Lower leg skin (tissue), 4 donors: ENCODE results near the gene CAPN12. TPM values are rescaled to one million over a fixed set of nuclear protein-coding genes. Genes with fewer than 3 reads are reported as not detected.

Experiments used
- DNase-seq, 2 donors: peaks; one replicate each; pipeline ENCODE4 v3.0.0-alpha.2; 2019; ENCODE audit warnings: low spot score in 2 of 2
- H3K4me3 ChIP-seq: fragments of 200-600 bp; sonication (generic); 2 replicates; pipeline ENCODE4 v1.5.1; 2017; ENCODE audit warnings: mild to moderate bottlenecking, low read depth; ENCODE audit not compliant: poor library complexity, severe bottlenecking
- CTCF ChIP-seq, 3 donors: fragments of 450-650 bp; IDR thresholded peaks; one replicate each; pipeline ENCODE4 v1.5.1; 2016; ENCODE audit warnings: antibody characterized with exemption in 3 of 3, mild to moderate bottlenecking in 3 of 3, moderate library complexity in 2 of 3
- POLR2A ChIP-seq, 2 donors: fragments of 450-650 bp; IDR thresholded peaks; one replicate each; pipeline ENCODE4 v1.6.1; 2016 to 2017; ENCODE audit warnings: antibody characterized with exemption in 2 of 2, mild to moderate bottlenecking in 1 of 2, moderate library complexity in 1 of 2
- WGBS, 2 donors: methylation state at CpG; one replicate each; pipeline ENCODE4 v1.1.5; 2018; 5-methylcytosine and 5-hydroxymethylcytosine counted together
- intact Hi-C: fragments of 100-400 bp; cut with DNase I; formaldehyde crosslinking; loops from one replicate; pipeline ENCODE4 v1.15.0; 2023; ENCODE audit warnings: low total_unique reads
- total RNA-seq, 4 donors: library from RNA; depleted of rRNA; stranded (reverse); fragments of >200 nt; gene quantifications; one replicate each; pipeline ENCODE4 v1.1.0, GENCODE V29; 2016

The CAPN12 gene
- total RNA-seq, 4 donors from 2014 or later = 7.6 to 20.0 (median 12.9) TPM

GRCh38 chr19:38699027-38699346 is 45.3 kb downstream of the CAPN12 start:
- no peak for DNase-seq
- TF ChIP-seq POLR2A (IDR thresholded peaks at IDR 0.05) (no peak), CTCF (IDR thresholded peaks at IDR 0.05) (no peak)
- H3K4me3 ChIP-seq = no peak overlapping the region
- whole genome bisulfite sequencing, 2 donors = 54 to 58% methylated on average over 7 of the region's 7 CpGs
- intact Hi-C loops = no loop called here

- no peak overlapping the region for H3K4me3 ChIP-seq
- WGBS, 2 donors = 58 to 65% methylated on average over 22 of the region's 22 CpGs
- no peak for DNase-seq
- TF ChIP-seq CTCF (IDR thresholded peaks at IDR 0.05) (no peak), POLR2A (IDR thresholded peaks at IDR 0.05) (no peak)
- intact Hi-C loops = no loop called here
Observed at GRCh38 chr19:38698225-38699026, 45.8 kb downstream of the CAPN12 start.

- H3K4me3 ChIP-seq = no peak overlapping the region
- TF ChIP-seq POLR2A (IDR thresholded peaks at IDR 0.05) (no peak), CTCF (IDR thresholded peaks at IDR 0.05) (no peak)
- DNase-seq = no peak
- intact Hi-C loops = no loop called here
- WGBS, 2 donors = 41 to 70% methylated on average over 11 of the region's 11 CpGs
Observed at GRCh38 chr19:38697641-38698071, 46.6 kb downstream of the CAPN12 start.

- TF ChIP-seq POLR2A (IDR thresholded peaks at IDR 0.05) (no peak), CTCF (IDR thresholded peaks at IDR 0.05) (no peak)
- intact Hi-C loops = no loop called here
- 55 to 57% methylated on average over 6 of the region's 6 CpGs for WGBS, 2 donors
- no peak overlapping the region for H3K4me3 ChIP-seq
- DNase-seq = no peak
Observed at GRCh38 chr19:38697197-38697596, 47.1 kb downstream of the CAPN12 start.

GRCh38 chr19:38696729-38697055 is 47.6 kb downstream of the CAPN12 start:
- TF ChIP-seq POLR2A (IDR thresholded peaks at IDR 0.05) (no peak), CTCF (IDR thresholded peaks at IDR 0.05) (no peak)
- H3K4me3 ChIP-seq = no peak overlapping the region
- no peak for DNase-seq
- intact Hi-C loops = no loop called here
- WGBS, 2 donors = 75 to 78% methylated on average over 6 of the region's 6 CpGs
